HCT116 (cell line): Measurements from ENCODE around the gene NT5C1B. TPM values are rescaled to one million over a fixed set of nuclear protein-coding genes. Genes with fewer than 3 reads are reported as not detected.

Experiments
- ATAC-seq: fragments of 200-7000 bp; cut with Tn5 transposase; 2 replicates; pipeline ENCODE4 v1.9.1; 2020; ENCODE audit warnings: mild to moderate bottlenecking, moderate library complexity
- BruUV-seq: library from RNA; stranded (reverse); fragments of 400-500 nt; replicated peaks from 2 replicates; lab custom pipeline; 2021; lab: Mats Ljungman, UMichigan
- CTCF ChIA-PET: fragments of 300-600 bp; sonication (Branson Sonifier 250); formaldehyde crosslinking; loops from one replicate; lab custom pipeline; 2021; ENCODE audit warnings: antibody characterized with exemption; lab: Charles Lee
- POLR2A ChIA-PET: fragments of 300-600, 350-600 bp; sonication (Branson Sonifier 250); formaldehyde crosslinking; loops from one replicate; lab custom pipeline; 2021; ENCODE audit warnings: antibody characterized with exemption; lab: Charles Lee
- RAD21 ChIA-PET, 2 experiments: fragments of 300-600 bp; sonication (Branson Sonifier 250); formaldehyde crosslinking; loops; one replicate each; lab custom pipeline; 2023; ENCODE audit warnings: low total read pairs in 2 of 2; ENCODE audit not compliant: uncharacterized antibody in 2 of 2, unreplicated experiment in 2 of 2, low non-redundant PET in 1 of 2; lab: Charles Lee
- DNase-seq: peaks from one replicate; pipeline ENCODE4 v3.0.0-alpha.2; 2010; ENCODE audit warnings: low read depth, low spot score
- H2AFZ ChIP-seq: fragments of 200-600 bp; shearing (Covaris generic), sonication (generic); 2 replicates; pipeline ENCODE4 v1.6.1; 2017; ENCODE audit warnings: low read depth, mixed run types, mixed read lengths, antibody characterized with exemption, low read length; ENCODE audit not compliant: poor library complexity, severe bottlenecking
- H3K27ac ChIP-seq: 2 replicates; pipeline ENCODE4 v1.5.1; 2012; ENCODE audit warnings: low read depth, low read length
- H3K27me3 ChIP-seq: fragments of 200-600 bp; sonication (generic); 2 replicates; pipeline ENCODE4 v1.6.1; 2016; ENCODE audit warnings: mixed run types, low read length, mixed read lengths; ENCODE audit not compliant: insufficient read depth
- H3K36me3 ChIP-seq, 2 experiments: fragments of 200-500 bp in 1 of 2; fragments of 200-600 bp in 1 of 2; sonication (Bioruptor generic) in 1 of 2; sonication (generic) in 1 of 2; 2 replicates each; pipeline versions ENCODE4 v1.5.1 to v1.6.1; 2014 to 2016; ENCODE audit warnings: low read length in 2 of 2, inconsistent platforms in 1 of 2, mixed read lengths in 1 of 2, mixed run types in 1 of 2; ENCODE audit not compliant: insufficient read depth in 2 of 2, control insufficient read depth in 1 of 2
- H3K4me1 ChIP-seq, 2 experiments: fragments of 200-600 bp in 1 of 2; sonication (generic) in 1 of 2; 2 replicates each; pipeline versions ENCODE4 v1.5.1 to v1.6.1; 2012 to 2017; ENCODE audit warnings: low read length in 2 of 2, inconsistent platforms in 1 of 2, mild to moderate bottlenecking in 1 of 2, mixed read lengths in 1 of 2, mixed run types in 1 of 2, moderate library complexity in 1 of 2; ENCODE audit not compliant: insufficient read depth in 2 of 2, control insufficient read depth in 1 of 2
- H3K4me2 ChIP-seq: fragments of 200-600 bp; sonication (generic); 2 replicates; pipeline ENCODE4 v1.6.1; 2017; ENCODE audit warnings: mixed run types, low read length, mixed read lengths
- H3K4me3 ChIP-seq, 2 experiments: fragments of 200-600 bp in 1 of 2; sonication (generic) in 1 of 2; replicated peaks in 1 of 2; 2 replicates each; pipeline ENCODE4 v1.5.1; 2011 to 2016; ENCODE audit warnings: low read length in 2 of 2, control low read depth in 1 of 2, low read depth in 1 of 2, mild to moderate bottlenecking in 1 of 2, mixed read lengths in 1 of 2, mixed run types in 1 of 2
- H3K79me2 ChIP-seq: fragments of 200-600 bp; sonication (generic); 2 replicates; pipeline ENCODE4 v1.6.1; 2017; ENCODE audit warnings: mild to moderate bottlenecking, mixed run types, low read length, moderate library complexity, mixed read lengths; ENCODE audit not compliant: insufficient read depth
- H3K9ac ChIP-seq: fragments of 200-600 bp; sonication (generic); 2 replicates; pipeline ENCODE4 v1.6.1; 2016; ENCODE audit warnings: low read length, mixed read lengths
- H3K9me2 ChIP-seq: fragments of 200-600 bp; sonication (generic), shearing (Covaris generic); 2 replicates; pipeline ENCODE4 v1.6.1; 2017; ENCODE audit warnings: mixed run types, mild to moderate bottlenecking, moderate library complexity; ENCODE audit not compliant: insufficient read depth
- H3K9me3 ChIP-seq, 2 experiments: fragments of 200-500 bp in 1 of 2; fragments of 200-600 bp in 1 of 2; sonication (Bioruptor generic) in 1 of 2; sonication (generic) in 1 of 2; 2 replicates each; pipeline ENCODE4 v1.6.1; 2014 to 2017; ENCODE audit warnings: low read length in 2 of 2, mixed read lengths in 2 of 2, inconsistent platforms in 1 of 2, low read depth in 1 of 2, mild to moderate bottlenecking in 1 of 2, mixed run types in 1 of 2, moderate library complexity in 1 of 2; ENCODE audit not compliant: control insufficient read depth in 1 of 2, insufficient read depth in 1 of 2
- H4K20me1 ChIP-seq: fragments of 200-600 bp; sonication (generic), shearing (Covaris generic); 2 replicates; pipeline ENCODE4 v1.6.1; 2017; ENCODE audit warnings: mixed run types, mild to moderate bottlenecking, moderate library complexity; ENCODE audit not compliant: insufficient read depth
- FOSL1 ChIP-seq: IDR thresholded peaks from 2 replicates; pipeline ENCODE4 v1.6.1; 2012; ENCODE audit warnings: low read depth
- intact Hi-C: fragments of 100-400 bp; cut with micrococcal nuclease; formaldehyde crosslinking; loops from 2 replicates; pipeline ENCODE4 v1.10.0; 2022
- total RNA-seq: library from RNA; stranded (reverse); gene quantifications from one replicate; pipeline ENCODE4 v1.2.1, GENCODE V29; 2021; ENCODE audit not compliant: unreplicated experiment
- TF ChIP-seq, protein P1 (sequence below): IDR thresholded peaks from 2 replicates; pipeline ENCODE4 v1.6.1; 2011; ENCODE audit warnings: mild to moderate bottlenecking, low read length, moderate library complexity; ENCODE audit not compliant: insufficient replicate concordance; ENCODE audit errors: extremely low read depth
- TF ChIP-seq, protein P2 (sequence below), 3 experiments: fragments of 200-600 bp in 1 of 3; sonication (generic) in 1 of 3; IDR thresholded peaks in 2 of 3; conservative IDR thresholded peaks in 1 of 3; 2 replicates each; pipeline ENCODE4 v1.5.1; 2012 to 2017; ENCODE audit warnings: low read depth in 2 of 3, low read length in 2 of 3, antibody characterized with exemption in 1 of 3, borderline replicate concordance in 1 of 3, control low read depth in 1 of 3, mild to moderate bottlenecking in 1 of 3, mixed read lengths in 1 of 3, mixed run types in 1 of 3, moderate library complexity in 1 of 3; ENCODE audit not compliant: insufficient read depth in 1 of 3
- TF ChIP-seq, protein P3 (sequence below): IDR thresholded peaks from 2 replicates; pipeline ENCODE4 v1.6.1; 2012; ENCODE audit warnings: low read depth

NT5C1B gene
- total RNA-seq, 1 experiment from 2014 or later = not detected

DNA sequence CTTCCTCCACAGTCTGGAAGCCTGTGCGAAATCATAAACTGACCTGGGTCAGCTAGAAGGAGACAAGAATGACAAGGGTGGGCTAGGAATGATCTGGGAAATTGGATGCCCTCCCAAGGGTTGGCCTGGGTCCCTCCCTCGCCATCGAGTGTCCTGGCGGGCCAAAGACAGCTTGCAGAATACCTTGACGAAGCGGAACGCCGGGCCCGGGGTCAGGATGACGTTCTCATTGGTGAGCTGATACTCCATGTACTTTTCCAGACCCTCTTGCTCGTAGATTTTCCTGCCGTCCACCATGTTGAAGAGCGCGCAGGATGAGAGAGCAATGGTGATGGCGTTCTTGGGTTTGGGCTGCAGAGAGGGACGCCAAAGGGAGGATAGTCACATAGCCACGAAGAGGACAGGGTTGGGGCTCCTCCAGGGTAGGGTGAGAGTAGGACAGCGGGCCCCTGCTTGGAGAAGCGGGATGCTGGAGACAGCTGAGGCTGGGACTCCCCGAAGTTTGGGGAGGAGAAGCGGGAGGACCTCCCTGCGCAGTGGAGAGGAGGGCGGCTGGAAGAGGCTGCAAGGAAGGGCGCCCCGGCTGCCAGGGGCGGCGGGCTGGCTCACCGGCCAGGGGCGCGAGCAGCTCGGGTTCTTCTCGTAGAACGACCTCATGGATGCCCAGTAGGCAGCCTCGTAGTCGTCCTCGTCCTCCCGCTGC lies 5.3 kb downstream of the NT5C1B start:
- ChIA-PET RAD21 (no interaction called here), CTCF (no interaction called here)
- ATAC-seq = no peak

DNA sequence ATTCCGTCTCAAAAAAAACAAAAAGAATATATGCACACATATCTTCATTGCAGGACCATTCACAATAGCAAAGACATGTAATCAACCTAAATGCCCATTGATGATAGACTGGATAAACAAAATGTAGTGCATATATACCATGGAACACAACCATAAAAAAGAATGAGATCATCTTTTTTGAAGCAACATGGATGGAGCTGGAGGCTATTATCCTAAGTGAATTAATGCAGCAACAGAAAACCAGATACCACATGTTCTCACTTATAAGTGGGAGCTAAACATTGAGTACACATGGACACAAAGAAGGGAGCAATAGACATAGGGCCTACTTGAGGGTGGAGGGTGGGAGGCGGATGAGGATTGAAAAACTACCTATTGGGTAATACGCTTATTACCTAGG lies 8.8 kb downstream of the NT5C1B start:
- no peak for TF ChIP-seq FOSL1
- TF ChIP-seq, protein P1, sequence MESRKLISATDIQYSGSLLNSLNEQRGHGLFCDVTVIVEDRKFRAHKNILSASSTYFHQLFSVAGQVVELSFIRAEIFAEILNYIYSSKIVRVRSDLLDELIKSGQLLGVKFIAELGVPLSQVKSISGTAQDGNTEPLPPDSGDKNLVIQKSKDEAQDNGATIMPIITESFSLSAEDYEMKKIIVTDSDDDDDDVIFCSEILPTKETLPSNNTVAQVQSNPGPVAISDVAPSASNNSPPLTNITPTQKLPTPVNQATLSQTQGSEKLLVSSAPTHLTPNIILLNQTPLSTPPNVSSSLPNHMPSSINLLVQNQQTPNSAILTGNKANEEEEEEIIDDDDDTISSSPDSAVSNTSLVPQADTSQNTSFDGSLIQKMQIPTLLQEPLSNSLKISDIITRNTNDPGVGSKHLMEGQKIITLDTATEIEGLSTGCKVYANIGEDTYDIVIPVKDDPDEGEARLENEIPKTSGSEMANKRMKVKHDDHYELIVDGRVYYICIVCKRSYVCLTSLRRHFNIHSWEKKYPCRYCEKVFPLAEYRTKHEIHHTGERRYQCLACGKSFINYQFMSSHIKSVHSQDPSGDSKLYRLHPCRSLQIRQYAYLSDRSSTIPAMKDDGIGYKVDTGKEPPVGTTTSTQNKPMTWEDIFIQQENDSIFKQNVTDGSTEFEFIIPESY = no peak
- TF ChIP-seq, protein P2, sequence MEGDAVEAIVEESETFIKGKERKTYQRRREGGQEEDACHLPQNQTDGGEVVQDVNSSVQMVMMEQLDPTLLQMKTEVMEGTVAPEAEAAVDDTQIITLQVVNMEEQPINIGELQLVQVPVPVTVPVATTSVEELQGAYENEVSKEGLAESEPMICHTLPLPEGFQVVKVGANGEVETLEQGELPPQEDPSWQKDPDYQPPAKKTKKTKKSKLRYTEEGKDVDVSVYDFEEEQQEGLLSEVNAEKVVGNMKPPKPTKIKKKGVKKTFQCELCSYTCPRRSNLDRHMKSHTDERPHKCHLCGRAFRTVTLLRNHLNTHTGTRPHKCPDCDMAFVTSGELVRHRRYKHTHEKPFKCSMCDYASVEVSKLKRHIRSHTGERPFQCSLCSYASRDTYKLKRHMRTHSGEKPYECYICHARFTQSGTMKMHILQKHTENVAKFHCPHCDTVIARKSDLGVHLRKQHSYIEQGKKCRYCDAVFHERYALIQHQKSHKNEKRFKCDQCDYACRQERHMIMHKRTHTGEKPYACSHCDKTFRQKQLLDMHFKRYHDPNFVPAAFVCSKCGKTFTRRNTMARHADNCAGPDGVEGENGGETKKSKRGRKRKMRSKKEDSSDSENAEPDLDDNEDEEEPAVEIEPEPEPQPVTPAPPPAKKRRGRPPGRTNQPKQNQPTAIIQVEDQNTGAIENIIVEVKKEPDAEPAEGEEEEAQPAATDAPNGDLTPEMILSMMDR (IDR thresholded peaks at IDR 0.05 in 2 of 3, conservative IDR thresholded peaks at IDR 0.05 in 1 of 3; ENCODE audit: borderline replicate concordance in 1 of 3, insufficient read depth in 1 of 3, low read depth in 2 of 3, low read length in 2 of 3) = no peak
- ATAC-seq (no peak), DNase-seq (no peak)
- POLR2A ChIA-PET = no interaction called here
- Histone ChIP-seq H3K4me1 (no peaks in the 10 kb centered on the region), H3K36me3 (no peaks in the 10 kb centered on the region), H3K9me3 (no peaks in the 10 kb centered on the region), H3K79me2 (no peaks in the 10 kb centered on the region), H3K9ac (no peak overlapping the region), H2AFZ (no peak overlapping the region), H3K27me3 (no peaks in the 10 kb centered on the region), H3K9me2 (no peaks in the 10 kb centered on the region), H4K20me1 (no peaks in the 10 kb centered on the region), H3K4me3 (no peak overlapping the region), H3K4me2 (no peak overlapping the region), H3K27ac (no peak overlapping the region)
- no TSS peak for BruUV-seq
- CTCF ChIA-PET = no interaction called here
- RAD21 ChIA-PET = no interaction called here
- intact Hi-C loops = no loop called here

More for the DNA sequence above, 5.3 kb downstream of the NT5C1B start:
- no peak for DNase-seq
- Histone ChIP-seq H3K27me3 (no peaks in the 10 kb centered on the region), H3K9me2 (no peaks in the 10 kb centered on the region), H3K9me3 (no peaks in the 10 kb centered on the region), H3K36me3 (no peaks in the 10 kb centered on the region), H3K4me2 (no peak overlapping the region), H3K4me3 (no peak overlapping the region), H2AFZ (no peak overlapping the region), H3K4me1 (no peaks in the 10 kb centered on the region), H4K20me1 (no peaks in the 10 kb centered on the region), H3K9ac (no peak overlapping the region), H3K79me2 (no peaks in the 10 kb centered on the region), H3K27ac (no peak overlapping the region)
- POLR2A ChIA-PET = no interaction called here
- BruUV-seq = no TSS peak
- TF ChIP-seq, protein P3, sequence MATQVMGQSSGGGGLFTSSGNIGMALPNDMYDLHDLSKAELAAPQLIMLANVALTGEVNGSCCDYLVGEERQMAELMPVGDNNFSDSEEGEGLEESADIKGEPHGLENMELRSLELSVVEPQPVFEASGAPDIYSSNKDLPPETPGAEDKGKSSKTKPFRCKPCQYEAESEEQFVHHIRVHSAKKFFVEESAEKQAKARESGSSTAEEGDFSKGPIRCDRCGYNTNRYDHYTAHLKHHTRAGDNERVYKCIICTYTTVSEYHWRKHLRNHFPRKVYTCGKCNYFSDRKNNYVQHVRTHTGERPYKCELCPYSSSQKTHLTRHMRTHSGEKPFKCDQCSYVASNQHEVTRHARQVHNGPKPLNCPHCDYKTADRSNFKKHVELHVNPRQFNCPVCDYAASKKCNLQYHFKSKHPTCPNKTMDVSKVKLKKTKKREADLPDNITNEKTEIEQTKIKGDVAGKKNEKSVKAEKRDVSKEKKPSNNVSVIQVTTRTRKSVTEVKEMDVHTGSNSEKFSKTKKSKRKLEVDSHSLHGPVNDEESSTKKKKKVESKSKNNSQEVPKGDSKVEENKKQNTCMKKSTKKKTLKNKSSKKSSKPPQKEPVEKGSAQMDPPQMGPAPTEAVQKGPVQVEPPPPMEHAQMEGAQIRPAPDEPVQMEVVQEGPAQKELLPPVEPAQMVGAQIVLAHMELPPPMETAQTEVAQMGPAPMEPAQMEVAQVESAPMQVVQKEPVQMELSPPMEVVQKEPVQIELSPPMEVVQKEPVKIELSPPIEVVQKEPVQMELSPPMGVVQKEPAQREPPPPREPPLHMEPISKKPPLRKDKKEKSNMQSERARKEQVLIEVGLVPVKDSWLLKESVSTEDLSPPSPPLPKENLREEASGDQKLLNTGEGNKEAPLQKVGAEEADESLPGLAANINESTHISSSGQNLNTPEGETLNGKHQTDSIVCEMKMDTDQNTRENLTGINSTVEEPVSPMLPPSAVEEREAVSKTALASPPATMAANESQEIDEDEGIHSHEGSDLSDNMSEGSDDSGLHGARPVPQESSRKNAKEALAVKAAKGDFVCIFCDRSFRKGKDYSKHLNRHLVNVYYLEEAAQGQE = no peak
- intact Hi-C loops = no loop called here
